HuH-7 (cell line): ENCODE measurements around the gene ZNF335.

Experiments used
- DNase-seq: peaks from one replicate; pipeline ENCODE4 v3.0.0; 2011; ENCODE audit warnings: low spot score

Gene ZNF335

DNA sequence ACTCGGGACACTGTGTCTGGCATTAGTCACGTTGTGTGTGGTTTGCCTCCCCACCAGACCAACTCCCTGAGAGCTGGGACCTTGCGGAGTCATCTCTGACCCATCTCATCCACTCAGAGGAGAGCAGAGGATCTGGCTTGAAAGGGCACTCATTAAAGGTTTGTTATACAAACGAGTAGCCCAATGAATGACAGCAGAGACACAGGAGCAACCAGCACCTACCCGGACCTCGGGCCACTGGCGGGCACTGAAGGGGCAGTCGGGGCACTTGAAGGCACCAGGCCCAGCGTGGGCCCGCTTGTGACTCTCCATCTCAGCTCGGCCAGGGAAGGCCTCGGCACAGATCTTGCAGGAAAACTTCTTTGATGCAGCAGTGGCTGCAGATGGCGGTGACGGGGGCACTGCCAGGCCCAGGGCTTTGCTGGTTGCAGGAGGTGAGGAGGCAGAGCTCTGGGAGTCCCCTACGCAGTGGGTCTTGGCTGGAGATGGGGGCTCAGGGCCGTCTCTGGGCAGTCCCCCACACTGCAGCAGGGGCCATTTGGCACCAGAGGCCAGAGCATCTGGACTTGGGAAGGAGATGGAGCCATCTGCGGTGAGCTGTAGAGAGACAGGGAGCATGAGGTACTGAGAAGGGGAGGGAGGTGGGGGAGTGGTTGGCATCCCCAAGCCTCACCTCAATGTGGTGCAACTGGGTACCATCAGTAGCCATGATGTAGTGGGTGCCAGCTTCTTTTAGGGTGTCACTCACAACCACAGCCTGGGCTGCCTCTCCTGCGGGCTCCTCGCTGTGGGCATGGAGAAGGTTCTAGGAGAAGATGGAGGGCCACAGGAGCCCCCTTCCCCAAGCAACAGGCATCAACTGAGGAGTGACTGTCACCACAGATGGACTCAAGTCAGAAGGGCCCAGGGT, 19.8 kb downstream of the ZNF335 start:
- DNase-seq, result no peak

DNA sequence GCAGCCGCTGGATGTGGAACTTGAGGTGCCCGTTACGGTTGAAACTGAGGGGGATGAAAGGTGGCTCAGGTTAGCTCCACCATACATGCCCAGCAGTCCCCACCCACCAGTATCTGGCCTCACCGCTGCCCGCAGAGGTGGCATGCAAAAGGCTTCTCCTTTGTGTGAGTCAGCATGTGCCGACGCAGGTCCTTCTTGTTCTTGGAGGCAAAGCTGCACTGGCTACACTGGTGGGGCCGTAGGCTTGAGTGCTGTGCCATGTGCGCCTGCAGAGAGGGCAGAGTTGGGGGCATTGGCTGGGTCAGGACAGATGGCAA, 21.7 kb downstream of the ZNF335 start:
- DNase-seq, result no peak

DNA sequence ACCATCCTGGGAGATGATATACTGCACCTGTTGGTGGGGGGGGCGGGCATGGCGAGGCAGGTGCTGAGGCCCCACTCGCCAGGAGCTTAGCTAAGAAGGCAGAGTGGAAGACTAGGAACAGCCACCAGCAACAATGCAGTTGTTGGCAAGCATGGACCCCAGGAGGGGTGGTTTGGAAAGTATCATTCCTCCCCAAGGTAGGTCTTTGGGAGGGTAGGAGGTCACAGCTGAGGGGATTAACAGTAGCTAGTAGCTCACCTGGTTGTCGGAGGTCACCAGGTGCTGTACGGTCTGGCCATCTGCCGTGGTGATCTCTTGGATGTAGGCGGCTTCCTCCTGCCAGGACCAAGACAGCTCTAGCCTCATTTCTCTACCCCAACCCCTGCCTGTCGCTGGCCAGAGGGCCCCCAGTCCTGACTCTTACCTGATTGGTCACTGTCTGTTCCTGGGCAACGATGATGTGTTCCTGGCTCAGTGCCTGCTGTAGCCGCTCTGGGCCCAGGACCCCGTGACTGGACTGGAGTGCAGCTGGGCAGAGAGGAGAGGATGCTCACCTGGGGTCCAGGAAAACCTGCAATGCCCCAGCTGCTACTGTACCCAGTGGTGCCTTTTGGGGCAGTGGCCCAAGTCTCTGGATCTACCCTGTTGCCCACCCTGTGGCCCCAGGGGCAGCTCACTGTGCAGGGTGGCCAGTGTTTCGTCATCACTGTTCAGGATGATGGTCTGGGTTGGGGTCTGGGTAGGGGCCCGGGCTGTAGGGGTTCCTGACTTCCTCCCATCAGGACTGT, 22.3 kb downstream of the ZNF335 start:
- no peak for DNase-seq

DNA sequence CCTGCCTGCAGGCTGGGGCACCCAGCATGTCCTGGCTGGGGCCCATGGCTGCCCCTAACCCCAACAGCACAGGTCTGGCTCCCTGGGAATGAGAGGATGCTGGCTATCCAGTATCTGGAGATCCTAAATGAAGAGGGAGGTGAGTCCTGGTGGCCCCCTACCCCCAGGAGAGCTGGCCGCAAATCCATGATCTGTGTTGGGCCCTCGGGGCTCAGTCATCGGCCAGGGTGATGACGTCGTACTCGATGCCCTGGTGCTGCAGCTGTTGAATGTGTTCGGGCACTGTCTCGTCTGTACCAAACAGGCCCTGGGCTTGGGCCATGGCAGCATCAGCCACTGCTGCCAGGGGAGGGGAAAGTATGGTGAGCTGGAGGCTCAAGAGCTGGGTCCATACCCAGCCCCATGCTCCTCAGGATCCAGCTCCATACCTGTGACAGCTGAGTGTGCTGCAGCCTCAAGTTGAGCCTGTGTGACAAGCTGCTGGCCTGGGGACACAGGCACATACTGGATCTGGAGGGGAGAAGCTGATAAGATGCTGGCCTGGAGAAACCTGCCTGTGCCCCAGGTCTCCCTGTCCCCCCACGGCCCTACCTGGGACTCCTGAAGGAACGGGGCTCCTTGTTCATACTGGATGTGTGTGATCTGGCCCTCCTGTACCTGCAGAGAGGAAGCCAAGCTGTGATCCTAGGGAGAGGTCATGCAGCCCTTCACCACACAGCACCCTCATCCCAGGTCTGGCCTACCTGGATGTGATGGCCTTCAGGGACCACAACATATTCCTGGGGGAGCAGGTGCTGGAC, 23.1 kb downstream of the ZNF335 start:
- DNase-seq, result no peak

DNA sequence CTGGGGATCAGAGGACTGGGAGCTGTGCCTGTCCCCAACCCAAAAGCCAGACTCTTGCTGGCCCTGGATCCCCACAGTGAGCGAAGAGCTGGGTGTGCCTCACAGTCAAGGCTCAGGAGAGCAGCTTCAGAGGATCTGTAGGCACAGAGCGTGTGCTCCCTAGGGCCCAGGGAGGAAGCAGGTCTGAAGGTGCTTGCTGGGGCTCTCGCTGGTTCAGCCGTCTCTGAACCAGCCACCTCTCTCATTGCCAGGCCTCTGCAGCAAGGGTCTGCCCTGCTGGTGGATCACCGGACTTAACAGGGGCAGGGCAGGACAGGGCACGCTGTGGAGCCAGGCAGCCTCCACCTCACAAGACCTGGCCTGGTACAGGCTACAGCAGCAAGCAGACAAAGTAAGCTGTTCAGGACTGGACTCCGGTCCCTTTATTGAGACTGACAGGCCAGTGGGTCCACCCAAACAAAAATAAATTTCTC, 23.7 kb downstream of the ZNF335 start:
- DNase-seq, result no peak

DNA sequence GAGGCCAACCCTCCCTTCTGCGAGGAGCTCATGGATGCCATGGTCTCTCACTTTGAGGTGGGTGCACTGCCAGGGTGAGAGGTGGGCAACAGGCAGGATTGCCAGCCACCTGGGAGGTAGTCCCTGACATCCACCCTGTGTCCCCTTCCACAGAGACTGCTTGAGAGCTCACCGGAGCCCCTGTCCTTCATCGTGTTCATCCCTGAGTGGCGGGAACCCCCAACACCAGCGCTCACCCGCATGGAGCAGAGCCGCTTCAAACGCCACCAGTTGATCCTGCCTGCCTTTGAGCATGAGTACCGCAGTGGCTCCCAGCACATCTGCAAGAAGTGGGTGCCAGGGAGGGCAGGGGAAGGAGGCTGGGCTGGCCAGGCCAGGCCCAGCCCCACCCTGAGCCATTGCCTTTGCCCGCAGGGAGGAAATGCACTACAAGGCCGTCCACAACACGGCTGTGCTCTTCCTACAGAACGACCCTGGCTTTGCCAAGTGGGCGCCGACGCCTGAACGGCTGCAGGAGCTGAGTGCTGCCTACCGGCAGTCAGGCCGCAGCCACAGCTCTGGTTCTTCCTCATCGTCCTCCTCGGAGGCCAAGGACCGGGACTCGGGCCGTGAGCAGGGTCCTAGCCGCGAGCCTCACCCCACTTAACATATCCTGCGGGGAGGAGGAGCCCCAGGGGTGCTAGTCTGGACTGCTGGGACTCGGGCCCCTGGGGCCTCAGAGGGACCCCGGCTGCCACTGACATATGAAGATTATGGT, 24.7 kb downstream of the ZNF335 start:
- no peak for DNase-seq

DNA sequence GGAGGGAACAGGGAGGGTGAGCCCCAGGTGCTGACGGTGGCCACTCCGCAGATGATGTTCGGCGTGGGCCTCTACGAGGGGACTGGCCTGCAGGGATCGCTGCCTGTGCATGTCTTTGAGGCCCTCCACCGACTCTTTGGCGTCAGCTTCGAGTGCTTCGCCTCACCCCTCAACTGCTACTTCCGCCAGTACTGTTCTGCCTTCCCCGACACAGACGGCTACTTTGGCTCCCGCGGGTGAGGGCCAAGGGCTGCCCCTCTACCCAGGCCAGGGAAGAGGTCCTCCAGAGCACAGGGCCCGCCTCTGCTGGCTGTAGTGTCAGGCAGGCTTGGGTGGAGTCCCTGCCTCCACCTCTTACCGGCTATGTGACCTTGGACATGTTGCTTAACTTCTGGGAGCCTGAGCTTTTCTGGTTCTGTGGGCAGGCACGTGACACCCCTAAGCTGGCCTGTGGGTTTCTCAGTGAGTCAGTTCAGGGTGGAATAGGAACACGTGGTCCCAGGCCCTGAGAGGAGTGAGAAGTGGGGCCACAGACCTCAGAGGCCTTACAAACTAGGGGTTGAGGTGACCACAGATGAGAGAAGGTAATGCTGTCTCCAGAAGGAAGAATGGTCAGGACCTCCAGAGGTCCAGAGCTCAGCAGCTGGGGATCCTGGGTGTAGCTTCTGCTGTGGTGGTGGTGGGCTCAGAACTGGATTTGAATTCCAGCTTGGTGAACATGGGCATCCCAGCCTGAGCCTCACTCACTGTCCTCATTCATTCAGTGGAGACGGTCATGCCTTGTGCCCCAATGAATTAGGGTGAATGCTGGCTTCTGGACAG, 25.6 kb downstream of the ZNF335 start:
- peak; percentile 37 for DNase-seq

DNA sequence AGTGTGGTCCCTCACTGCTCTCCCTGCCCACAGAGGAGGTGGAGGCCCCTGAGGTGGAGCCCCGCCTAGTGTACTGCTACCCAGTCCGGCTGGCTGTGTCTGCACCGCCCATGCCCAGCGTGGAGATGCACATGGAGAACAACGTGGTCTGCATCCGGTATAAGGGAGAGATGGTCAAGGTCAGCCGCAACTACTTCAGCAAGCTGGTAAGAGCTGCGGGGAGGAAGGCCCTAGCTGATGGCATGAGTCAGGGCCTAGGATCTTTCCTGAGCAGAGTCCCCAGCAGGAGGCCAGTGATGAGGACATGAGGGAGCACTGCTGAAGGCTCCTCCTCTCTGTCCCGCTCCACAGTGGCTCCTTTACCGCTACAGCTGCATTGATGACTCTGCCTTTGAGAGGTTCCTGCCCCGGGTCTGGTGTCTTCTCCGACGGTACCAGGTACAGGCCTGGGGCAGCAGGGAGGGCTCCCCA, 26.3 kb downstream of the ZNF335 start:
- DNase-seq, result no peak

DNA sequence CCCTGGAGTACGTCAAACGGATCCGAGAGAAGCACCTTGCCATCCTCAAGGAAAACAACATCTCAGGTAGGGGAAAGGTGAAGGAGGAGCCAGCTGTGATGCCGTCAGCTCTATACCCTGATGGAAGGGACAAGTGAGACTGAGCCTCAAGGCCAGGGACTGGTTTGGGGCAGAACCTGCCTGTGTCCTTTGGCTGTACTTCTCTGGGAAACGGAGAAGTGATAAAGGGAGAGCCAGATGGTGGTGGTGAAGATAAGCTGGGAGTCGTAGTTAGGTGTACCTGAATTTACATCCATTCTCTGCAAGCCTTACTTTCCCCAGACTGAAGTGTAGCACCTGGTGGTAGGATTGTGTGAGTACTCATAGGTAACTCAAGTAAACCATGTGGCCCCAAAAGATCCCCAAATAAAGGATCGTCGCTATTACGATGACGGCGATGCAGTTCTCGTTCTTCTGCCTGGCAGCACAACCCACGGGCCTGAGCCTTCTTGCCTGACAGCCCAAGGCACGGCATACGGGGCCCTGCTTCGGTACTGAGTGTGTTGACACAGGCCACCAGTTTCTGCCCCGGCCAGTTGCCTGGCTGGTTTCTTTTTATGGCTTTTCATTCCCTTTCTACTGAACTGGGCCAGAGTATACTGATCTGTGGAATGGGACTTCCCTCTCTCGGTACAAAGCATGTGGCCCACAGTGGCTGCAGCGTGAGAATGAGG, 26.9 kb downstream of the ZNF335 start:
- no peak for DNase-seq

DNA sequence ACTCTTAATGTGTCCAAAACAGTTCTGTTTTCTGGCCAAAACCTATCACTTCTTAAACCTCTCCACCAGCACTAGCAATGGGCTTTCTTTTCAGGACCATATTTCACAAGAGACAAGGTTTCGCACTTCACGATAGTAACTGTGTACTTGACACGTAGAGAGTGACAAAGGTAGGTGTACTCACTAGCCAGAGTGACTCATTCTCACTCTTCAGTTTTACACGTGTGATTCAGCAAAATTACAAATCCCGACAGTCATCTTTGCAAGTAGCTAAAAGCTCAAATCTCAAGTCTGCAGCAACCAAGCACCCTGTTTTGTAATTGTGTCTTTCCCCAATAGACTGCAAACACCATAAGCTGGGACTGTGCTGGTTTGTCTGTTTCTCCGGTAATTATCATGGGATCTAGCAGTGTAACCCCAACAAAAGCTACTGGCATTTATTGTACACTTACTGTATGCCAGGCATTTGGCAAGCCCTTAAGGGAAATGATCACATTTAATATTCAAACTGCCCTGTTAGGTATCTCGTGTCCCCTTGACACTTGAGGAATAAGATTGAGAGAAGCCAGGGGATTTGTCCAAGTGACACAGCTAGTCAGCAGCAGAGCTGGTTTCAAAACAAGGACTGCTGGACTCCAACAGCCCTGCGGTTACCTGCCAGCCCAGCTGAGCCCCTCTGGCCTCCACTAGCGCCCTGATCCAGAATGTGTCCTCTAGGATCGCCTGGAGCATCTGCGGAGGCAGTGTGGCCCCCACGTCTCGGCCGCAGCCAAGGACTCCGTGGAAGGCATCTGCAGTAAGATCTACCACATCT, 27.6 kb downstream of the ZNF335 start:
- DNase-seq, result no peak

DNA sequence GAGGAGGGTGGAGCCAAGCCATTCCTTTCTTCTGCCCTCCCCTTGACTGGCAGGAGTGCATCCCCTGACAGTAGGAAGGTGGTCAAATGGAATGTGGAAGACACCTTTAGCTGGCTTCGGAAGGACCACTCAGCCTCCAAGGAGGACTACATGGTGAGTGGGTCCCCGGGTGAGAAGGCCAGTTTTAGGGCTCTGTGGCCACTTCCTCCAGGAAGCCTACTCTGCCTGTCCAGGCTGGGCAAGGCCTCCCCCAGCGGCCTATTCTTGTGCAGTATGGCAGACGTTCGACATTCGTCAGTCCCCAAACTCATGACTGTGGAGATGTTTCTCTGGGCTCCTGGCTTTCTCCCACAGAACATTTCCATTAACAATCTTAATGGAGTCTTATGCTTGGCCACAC, 28.4 kb downstream of the ZNF335 start:
- DNase-seq, result no peak

DNA sequence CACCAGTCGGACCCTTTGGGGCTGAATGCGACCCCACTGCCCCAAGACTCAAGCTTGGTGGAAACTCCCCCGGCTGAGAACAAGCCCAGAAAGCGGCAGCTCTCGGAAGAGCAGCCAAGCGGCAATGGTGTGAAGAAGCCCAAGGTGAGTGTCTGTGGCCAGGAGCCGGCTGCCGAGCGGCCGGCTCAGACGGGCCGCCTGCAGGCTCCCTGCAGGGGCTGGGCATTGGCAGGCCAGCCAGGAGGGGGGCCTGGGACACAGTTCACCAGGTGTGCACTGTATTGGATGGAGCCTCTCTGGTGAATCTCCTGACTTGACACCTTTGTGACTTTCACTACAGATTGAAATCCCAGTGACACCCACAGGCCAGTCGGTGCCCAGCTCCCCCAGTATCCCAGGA, 31.5 kb downstream of the ZNF335 start:
- no peak for DNase-seq

DNA sequence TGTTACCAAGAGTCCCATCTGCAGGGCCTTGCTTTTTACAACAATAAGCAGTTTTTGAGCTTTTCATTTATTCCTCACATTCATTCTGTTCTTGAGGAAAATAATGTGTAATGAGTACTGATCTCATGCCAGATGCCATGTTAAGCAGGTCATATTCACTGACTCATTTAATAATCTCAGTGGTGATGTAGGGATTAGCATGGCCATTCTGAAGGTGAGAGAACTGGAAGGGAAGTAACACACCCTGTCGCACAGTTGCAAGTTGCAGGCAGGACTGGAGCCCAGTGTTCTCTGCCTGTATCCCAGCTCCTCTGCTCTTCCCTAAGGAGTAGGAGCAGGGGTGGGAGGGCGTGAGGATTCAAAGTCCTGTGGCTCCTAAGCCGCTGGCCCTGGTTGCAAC, 31.9 kb downstream of the ZNF335 start:
- DNase-seq, result no peak

DNA sequence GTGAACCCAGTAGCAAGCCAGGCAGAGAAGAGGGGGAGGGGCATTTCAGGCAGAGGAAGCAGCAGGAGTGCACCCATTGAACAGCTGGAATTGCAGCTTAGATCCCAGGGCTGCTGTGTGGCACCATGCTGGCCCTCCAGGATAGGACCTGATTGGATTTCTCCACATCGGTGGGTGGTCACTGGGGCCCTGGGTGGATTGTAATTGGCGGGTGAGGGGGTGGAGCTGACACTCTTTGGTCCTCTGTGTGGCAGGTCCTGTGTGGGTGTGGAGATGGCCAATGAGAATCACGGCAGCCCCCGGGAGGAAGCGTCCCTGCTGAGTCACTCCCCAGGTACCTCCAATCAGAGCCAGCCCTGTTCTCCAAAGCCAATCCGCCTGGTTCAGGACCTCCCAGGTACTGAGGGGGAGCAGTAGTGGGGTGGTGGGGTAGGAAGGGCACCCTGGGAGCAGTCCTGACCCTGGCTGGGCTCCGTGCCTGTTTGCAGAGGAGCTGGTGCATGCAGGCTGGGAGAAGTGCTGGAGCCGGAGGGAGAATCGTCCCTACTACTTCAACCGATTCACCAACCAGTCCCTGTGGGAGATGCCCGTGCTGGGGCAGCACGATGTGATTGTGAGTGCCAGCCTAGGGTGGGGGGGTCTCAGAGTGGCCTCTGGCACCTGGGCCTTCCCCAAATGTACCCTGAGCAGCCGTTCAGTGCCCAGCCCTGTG, 33.1 kb downstream of the ZNF335 start:
- DNase-seq, result no peak

DNA sequence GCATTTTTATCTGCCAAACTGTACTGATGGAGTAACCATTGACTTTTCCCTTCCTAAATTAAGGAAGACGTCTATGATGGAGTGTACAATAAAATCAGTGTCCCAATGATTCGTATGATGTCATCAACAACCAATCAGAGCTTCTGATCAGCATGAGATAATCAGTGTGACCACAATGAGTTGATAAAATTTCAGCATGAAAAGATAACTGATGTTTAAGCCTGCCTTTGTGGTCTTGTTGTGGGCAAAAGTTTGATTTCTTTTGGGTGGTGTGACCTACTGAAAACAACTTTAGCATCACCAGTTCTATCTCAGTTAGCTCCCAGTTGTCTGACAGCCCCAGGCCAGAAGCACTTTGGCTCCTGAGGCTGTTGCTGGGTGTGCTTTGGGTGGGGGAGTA, 34.2 kb downstream of the ZNF335 start:
- no peak for DNase-seq

DNA sequence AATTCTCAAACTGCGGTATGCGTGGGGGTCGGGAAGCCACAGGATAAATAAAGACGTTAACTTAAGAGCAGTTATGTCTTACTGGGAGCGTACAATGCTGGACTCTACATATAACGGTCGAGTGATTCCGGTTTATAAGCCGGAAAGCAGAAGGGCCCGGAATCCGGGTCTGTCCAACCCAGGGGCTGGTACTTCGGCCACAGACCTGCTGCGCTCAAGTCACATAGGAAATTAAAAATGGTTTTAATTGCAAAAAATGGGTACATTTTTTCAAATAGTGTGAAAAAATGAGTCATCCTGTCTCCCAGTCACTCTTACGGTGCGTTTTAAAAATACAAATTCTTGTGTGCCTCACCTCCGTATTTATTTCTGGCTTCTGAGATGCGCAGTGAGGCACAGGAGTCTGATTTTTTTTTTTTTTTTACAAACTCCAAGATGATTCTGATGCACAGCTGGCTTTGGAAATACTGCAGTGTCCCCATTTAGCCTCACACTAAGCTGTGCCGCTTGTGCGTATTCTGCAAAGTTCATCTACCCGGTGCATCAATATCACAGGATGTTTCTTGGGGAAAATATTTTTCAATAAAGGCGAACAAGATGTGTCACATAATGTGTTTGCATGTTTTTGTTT, 36.5 kb downstream of the ZNF335 start:
- DNase-seq, result no peak

DNA sequence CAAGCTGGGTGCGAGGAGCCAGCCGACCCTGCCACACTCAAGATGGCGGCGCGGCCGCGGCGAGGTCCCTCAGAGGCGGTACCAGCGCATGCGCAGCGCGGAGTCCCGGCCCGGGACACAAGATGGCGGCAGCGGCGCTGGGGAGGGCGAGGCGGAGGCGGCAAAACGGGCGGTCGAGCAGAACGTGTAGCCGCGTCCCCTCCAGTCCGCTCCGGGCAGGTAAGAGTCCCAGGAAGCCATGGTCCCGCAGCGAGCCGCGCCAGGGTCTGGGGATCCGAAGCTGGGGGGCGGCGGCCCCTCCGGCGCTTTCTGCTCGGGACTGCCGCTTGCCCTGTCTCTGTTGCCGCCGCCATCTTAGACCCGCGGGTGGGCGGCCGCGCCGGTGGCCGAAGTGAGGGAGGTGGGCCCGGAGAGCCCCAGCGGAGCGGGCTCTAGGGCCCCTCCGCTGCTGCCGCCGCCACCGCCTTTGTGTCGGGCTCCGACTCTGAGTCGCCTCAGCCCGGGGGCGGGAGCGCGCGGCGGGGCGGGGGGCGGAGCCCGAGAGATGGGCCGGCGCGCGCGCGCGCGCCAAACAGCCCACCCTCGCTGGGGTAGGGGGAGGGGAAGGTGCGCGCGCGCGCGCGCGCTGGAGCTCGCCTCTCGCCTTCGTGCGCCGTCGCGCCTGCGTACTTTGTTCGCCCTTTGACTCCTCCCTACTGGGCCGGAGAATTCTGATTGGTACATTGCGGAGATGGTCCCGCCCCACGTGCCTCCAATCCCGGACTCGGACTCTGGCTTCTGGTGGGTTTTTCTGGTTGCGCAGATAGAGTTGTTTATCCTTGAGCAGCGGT, 37.2 kb downstream of the ZNF335 start, which contains the start of gene PCIF1:
PCIF1 (plus strand) TSS at position 98 of the 830 bp plus-strand sequence. CDS start 4,317 bp downstream, outside the sequence.
- DNase-seq, result peak; percentile 100
